NCI-H187 (cell line): ENCODE measurements around the gene CRACR2B.

ENCODE experiments used
- DNase-seq, 2 experiments: peaks; one replicate each; lab custom pipeline; 2025; lab: John Stamatoyannopoulos, UW

The CRACR2B gene

DNA sequence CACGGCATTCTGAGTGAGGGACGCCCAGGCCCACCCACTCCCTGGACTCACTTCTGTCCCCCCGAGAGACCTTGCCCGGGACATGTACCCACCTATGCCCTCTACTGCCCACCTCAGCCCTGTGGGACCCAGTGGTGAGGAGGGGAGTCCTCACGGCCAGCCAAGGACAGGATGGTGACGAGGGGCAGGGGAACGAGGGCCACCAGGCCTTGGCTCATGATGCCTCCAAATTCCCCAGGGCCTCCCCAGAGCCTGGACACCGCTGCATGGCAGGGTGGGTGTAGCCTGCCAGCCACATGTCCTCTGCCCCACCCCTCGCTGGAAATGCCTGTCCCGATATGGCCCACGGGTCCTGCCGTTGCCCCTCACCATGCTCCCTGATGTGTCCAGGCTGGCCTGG, 41.1 kb downstream of the CRACR2B start:
- DNase-seq: no peak

DNA sequence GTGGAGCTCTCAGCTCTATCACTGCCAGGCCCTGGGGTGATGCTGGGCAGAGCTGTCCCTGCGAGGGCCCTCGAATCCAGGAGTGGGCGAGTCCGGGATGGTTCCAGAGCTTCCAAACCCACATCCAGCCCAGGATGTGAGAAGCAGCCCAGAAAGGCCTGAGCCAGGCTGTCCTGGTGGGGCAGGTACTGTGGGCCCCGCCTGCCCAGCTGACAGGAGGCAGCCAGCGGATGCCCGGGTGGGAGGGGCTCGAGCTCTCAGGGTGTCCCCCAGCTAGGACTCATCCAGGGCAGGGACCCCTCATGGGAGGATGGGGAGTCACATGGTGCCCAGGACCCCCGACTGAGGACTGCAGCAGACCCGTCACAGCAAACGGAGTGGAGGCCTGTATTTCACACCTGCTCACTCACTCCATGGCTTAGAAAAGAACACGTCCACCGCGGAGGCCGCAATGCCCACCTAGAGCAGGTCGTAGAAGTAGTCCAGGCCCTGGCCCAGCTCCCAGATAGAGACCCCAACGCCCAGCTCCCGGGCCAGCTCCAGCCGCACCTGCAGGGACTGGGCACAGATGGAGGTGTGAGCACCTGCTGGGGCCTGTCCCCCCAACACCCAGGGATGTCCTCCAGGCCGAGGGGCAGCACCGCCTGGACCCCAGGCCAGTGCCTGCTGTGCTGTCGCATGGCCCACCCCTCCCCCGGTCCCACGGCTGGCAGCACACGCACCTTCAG, 41.8 kb downstream of the CRACR2B start:
- DNase-seq: no peak

DNA sequence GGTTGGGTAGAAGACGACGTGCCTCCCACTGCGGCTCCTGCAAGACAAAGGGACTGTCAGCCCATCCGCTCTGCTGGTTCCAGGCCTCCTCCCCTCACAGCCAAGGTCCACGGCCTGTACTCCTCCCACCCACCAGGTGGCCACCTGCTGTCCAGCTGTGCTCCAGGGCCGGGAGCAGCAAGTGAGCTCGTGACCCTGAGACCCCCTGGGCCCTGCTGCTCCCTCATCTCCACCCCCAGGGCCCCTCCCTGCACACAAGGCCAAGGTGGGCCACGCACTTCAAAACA, 42.4 kb downstream of the CRACR2B start:
- DNase-seq: no peak

DNA sequence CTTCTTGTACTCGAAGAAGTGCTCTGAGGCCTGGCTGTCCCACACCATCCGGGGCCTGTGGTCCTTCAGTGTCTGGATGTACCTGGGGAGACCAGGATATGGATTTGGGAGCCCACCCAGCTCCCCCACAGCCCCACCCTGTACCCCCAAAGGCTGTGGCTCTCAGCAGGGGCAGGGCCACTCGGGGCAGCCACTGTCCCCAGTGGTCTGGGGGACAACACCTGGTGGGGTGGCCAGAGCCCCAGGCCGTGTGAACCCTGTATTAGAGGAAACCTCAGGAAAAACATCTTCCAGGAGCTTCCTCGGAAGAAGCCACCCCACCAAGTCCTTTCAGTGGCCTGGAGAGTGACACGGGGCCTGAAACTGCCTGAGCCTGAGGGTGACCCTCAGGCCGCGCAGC, 42.7 kb downstream of the CRACR2B start:
- no peak for DNase-seq

DNA sequence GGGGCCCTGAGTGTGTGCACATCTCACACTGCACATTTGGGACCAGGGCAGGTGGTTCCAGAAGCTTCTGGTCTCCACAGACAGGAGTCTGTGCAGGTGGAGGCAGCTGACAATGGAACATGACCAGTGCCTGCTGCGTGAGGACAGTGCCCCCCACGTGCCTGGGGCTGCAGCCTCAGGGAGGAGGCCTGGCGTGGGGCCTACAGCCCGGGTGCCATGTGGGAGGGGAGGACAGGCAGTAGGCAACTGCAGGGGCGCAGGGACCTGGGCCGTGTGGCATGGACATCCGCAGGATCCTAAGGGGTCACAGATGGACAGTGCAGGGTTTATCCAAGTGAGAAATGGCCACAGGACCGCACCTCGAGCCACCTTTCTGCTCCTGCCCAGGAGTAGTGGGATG, 43.8 kb downstream of the CRACR2B start:
- DNase-seq: no peak

DNA sequence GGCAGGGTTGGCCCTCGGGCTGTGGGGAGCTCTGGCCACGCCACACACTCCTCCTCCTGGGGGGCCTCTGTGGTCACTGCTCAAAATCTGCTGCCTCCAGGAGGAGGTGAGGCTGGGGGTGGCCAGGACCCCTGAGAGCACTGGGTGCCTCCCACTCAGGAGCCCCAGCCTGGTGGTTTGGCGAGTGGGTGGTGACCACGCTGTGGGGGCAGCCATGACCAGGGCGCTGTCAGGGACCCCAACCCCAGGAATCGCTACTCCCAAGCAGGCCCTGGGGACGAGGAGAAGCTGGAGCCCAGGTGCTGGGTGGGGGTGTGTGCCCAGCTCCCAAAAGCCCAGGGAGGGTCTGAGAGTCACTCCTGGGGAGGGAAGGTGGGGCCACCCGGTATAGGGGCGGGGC, 45.1 kb downstream of the CRACR2B start:
- no peak for DNase-seq

DNA sequence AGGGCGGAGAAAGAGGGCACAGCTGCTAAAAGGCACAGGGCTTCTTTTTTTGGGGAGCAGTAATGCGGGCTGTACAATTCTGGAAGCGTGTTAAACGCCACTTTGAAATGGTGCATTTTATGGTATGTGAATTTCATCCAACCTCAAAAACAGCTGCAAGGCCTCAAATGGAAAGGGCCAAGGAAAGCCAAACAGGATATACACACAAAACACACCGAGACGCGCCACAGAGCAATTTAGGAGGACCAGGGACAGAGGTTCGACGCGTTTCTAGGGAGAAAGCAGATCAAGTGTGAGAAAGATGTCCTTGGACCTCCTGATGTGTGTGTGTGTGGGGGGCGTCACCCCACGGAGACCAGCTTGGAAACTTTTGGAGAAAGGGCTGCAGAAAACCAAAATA, 46.0 kb downstream of the CRACR2B start:
- no peak for DNase-seq

DNA sequence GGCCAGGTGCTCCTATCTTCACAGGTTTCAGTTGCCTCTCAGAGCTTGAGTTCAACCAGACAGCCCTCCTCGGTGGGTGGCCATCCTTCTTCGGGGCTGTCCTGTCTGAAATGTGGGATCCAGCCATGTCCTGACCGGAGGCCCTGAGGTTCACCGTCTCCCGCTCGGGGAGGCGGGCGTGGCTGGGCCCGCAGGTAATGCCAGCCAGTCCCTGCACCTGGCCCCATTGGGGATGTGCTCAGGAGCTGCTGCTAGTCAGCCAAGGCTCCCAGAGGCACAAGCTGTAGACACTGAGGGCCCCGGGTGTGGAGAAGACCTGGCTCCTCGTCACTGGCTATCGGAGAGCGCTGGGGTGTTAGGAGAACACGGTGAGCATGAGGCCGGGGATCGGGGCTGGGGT, 47.5 kb downstream of the CRACR2B start:
- DNase-seq: no peak

DNA sequence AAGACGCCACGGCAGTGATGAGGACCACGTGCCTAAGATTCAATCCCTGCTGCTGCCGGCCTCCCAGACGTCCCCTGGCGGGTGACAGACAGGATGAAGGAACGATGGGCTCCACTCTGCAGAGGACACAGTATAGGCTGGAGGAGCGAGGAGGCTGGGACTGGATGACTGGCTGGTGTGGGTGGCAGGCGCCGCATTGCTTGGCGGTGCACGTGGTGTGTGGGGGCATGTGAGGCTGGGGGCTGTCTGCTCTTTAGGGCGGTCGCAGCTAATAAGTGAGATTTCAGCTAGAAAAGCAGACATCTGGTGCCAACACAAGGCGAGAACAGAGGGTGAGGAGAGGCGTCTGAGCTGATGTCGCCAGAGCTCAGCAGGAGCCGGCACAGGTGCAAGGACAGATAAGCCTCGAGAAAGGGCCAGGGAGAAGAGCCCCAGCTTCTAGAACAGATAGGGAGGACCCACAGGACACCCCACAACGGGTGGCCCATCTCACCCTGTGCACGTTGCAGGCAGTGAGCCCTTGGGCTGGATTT, 48.1 kb downstream of the CRACR2B start:
- DNase-seq: no peak

DNA sequence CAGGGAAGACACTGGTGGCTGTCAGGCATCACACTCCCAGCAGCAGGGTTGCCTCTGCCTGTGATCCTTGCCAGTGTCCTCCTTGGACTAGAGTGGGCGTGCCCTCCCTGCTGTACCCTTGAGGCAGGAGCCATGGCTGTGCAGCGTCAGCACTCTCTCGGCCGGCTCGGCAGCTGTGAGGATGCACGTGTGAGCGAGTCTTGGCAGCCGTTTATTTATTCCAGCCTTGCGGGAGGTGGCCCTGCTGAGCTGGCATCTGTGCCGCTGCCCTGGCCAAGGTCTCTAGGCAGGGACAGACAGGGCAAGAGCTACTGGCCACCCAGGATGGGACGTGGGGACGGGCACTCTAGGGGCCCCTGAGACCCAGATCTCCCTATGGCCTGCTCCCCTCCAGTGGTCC, 48.8 kb downstream of the CRACR2B start:
- no peak for DNase-seq

DNA sequence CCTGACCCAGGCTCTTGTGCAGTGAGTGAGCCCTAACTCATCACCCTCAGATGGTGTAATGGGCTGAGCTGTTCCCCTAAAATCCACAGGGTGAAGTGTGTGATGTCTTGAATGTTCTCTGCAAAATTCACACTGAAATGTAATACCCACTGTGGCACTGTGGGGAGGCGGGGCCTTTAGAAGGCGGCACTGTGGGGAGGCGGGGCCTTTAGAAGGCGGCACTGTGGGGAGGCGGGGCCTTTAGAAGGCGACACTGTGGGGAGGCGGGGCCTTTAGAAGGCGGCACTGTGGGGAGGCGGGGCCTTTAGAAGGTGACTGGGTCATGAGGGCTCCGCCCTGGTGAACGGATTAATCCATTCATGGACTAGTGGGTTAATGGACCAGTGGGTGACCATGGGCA, 49.8 kb downstream of the CRACR2B start:
- DNase-seq: peak in 1 of 2 experiments; percentile 31

DNA sequence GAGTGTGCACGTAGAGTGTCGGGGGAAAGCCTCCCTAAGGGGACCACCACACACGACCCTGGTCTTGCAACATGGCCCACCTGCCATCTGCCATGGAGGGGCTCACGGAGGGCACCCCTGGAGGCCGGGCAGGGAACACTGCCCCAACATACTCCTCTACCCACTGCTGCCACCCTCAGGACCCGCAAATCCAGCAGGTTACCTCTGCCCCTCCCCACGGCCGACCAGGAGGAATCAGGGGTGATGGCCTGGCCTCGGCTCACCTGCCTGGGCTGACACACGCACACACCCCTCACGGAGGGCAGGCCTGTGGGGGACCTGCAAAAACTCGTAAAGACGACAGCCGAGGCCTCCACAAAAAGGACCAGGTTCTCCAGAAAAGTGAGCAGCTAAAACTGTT, 52.7 kb downstream of the CRACR2B start:
- no peak for DNase-seq
